NCI-H446 (cell line): ENCODE measurements around the gene XRRA1.
A peak's percentile ranks its signal among the peaks of the same experiment; 100 is the strongest.
"Not testable (repeated sequence)": the region's sequence is repeated elsewhere in the genome, so short reads cannot be mapped to it uniquely, and the experiment has no call there.

Source experiments
- DNase-seq, 2 experiments: peaks; one replicate each; lab custom pipeline; 2025; lab: John Stamatoyannopoulos, UW

The XRRA1 gene

DNA sequence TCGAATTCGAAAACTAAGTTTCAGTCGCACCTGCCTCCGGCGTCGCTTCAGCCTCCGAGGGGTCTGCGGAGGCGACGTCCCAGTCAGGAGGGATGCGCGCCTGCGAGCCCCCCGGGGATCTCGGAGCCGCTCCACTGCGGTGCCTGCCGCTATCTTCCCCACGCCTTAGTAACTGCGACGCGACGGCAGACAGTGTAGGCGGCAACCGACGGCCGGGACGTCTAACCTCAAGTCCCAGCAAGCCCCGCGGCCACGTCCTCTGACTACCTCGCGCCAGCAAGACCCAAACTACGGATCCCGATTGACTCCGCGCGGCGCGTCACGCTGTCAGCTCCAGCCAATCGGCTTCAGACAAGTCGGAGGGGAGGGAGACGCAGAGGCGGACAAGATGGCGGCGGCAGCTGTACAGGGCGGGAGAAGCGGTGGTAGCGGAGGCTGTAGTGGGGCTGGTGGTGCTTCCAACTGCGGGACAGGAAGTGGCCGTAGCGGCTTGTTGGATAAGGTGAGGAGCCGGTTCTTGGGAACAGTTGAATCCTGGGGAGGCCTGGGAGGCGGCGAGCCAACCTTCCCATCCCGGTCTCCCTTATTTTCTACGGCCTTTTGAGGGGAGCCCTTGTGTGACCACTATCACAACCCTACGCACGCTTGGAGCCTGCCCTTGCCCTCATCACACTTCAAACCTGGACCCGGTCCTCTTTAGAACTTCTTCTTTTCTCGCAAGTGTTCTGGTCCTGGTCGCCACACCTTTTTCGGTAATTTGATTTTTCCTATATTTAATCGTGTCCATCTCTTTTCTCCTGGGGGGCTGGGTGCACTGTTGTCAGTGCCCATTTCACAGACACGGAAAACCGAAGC is at the start of gene XRRA1, which contains the start of gene SPCS2:
Gene XRRA1, minus strand, starts transcription at position 194 of the 855 bp plus-strand sequence. CDS start 8,213 bp downstream, outside the sequence.
Gene SPCS2, plus strand, starts transcription at position 369 of the 855 bp plus-strand sequence. Its CDS starts 20 bp downstream, at position 389.
- DNase-seq = peak; percentile 96 to 99

DNA sequence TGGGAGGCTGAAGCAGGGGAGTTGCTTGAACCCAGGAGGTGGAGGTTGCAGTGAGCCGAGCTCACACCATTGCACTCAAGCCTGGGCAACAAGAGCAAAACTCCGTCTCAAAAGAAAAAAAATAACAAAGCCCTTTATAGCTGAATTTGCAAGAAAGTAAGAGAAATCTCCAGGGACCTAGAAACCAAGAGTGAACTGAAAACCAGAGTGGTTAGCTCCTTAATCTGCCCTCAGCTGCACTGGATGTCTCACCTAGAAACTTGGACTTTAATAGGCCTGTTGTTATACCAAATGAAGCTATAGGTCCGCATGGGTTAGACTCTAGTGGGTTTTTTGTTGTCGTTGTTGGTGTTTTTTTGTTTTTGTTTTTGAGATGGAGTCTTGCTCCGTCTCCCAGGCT is 44.0 kb upstream of the XRRA1 start:
- DNase-seq = no peak

- no peak for DNase-seq
Measured at GRCh38 chr11:74990941-74991340, 42.0 kb upstream of the XRRA1 start.

DNA sequence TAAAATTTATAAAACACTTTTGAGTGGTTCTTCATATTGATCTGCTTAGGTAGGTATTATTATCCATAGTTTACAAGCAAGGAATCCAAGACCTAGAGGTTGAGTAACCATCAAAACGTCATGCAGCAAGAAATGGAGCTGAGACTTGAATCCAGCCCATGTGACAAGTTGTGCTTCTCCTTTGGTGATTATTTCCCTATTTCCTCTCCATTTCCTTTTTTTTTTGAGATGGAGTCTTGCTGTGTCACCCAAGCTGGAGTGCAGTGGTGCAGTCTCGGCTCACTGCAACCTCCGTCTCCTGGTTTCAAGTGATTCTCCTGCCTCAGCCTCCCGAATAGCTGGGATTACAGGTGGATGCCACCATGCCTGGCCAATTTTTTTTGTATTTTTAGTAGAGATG is 41.3 kb upstream of the XRRA1 start:
- not testable (repeated sequence) for DNase-seq

DNA sequence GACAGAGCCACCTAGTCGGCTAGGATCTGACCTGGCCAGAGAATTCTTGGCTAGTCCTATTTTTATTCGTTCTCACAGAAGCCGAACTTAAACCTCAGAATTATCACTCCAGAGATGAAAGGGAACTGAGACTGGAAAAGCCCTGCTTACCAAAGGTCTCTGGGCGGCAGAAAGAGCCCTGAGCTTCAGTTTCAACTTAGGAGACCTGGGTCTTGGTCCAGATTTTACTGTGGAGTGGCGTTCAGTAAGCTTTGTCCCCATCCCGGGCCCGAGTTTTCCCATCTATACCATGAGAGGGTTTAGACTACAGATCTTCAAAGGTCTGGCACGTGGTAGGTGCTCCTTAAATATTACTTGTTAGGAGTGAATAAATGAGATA is 40.4 kb upstream of the XRRA1 start:
- no peak for DNase-seq

GRCh38 chr11:74988541-74989259 is 39.8 kb upstream of the XRRA1 start, which contains the start of gene NEU3:
Gene NEU3, plus strand, starts transcription at chr11:74988933. Its CDS starts 128 bp downstream, at chr11:74989061.
- peak; percentile 63 to 89 for DNase-seq

GRCh38 chr11:74984730-74985129 is 35.8 kb upstream of the XRRA1 start:
- no peak for DNase-seq

- no peak for DNase-seq
Measured at GRCh38 chr11:74984070-74984469, 35.2 kb upstream of the XRRA1 start.

GRCh38 chr11:74981888-74982287 is 33.0 kb upstream of the XRRA1 start:
- no peak for DNase-seq

GRCh38 chr11:74980634-74981033 is 31.7 kb upstream of the XRRA1 start:
- DNase-seq = no peak

- no peak for DNase-seq
Measured at GRCh38 chr11:74978041-74978440, 29.1 kb upstream of the XRRA1 start.

GRCh38 chr11:74971424-74971823 is 22.5 kb upstream of the XRRA1 start:
- no peak for DNase-seq

GRCh38 chr11:74970852-74971395 is 22.0 kb upstream of the XRRA1 start:
- DNase-seq = no peak

DNA sequence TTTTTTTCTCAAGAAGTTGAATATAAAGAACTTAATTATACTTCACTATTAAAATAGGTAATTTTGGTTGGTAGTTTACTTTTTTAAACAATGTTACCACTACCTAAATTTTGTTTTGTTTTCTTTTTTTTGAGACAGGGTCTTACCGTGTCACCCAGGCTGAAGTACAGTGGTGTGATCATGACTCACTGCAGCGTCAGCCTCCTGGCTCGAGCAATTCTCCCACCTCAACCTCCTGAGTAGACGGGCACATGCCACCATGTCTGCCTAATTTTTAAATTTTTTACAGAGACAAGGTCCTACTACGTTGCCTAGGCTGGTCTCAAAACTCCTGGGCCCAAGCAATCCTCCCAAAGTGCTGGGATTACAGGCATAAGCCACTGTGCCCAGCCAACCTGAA is 17.8 kb upstream of the XRRA1 start:
- no peak for DNase-seq

- not testable (repeated sequence) for DNase-seq
Measured at GRCh38 chr11:74960128-74960527, 11.2 kb upstream of the XRRA1 start.

GRCh38 chr11:74957937-74958629 is 9.2 kb upstream of the XRRA1 start:
- DNase-seq = no peak

DNA sequence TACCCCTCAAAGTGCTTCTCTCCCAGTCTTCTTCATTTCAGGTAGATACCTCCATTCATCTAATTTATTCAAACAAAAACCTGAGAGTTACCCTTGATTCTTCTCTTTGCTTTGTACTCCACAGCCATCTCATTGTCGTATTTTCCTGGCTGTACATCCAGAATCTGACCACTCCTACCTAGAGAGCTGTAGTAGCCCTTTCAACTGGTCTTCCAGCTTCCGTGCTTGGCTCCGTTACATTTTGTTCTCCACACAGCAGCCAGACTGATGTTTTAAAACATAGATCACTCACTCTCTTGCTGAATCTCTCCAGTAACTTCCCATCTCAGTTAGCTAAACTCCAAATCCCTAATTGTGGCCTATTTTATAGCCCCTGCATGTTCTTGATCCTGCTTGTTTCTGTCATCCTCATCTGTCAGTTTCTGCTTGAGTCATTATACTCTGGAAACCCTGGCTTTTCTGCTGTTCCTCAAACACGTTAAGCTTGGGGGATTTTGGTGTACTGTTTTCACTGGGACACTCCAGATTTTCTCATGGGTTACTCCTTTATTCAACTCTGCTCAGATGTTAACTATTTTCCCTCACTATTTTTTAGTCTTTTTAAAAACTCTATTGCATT is 7.6 kb upstream of the XRRA1 start:
- DNase-seq = no peak

- DNase-seq = no peak
Measured at GRCh38 chr11:74954199-74954598, 5.3 kb upstream of the XRRA1 start.

DNA sequence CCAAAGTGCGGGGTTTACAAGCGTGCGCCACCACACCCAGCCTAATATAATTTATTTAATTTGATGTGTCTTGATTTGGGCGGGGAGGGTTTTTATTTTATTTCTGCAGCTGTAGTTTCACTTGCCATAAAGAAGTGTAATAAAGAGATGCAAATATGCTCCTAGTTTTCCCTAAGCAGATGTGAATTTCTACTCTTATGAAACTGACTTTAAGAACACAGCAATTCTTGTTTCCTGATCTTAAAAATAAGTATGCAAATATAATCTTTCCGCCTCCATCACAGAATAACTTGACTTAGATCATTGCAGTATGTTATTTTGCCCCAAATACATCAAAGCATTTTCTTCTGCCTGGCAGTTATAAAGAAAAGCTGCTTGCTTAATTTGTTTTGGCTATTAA is 4.6 kb upstream of the XRRA1 start:
- no peak for DNase-seq

DNA sequence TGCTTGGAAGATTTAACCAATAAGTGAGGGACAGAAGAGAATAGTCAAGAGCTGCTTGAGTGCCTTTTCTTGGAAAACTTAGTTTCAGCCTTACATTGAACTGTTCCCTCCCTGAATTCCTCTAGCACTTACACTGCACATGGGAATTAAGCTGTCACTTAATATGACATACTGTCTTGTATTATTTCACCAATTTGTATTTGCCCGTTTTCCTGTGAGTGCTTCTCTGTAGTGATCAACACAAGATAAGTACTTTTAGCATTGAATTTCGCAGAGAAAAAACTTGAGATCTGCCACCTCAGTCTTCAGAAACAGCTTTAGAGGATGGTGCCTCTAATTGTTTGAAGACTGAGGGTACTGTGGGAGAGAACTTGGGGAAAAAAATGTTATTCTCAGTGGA is 3.9 kb upstream of the XRRA1 start:
- DNase-seq = no peak

DNA sequence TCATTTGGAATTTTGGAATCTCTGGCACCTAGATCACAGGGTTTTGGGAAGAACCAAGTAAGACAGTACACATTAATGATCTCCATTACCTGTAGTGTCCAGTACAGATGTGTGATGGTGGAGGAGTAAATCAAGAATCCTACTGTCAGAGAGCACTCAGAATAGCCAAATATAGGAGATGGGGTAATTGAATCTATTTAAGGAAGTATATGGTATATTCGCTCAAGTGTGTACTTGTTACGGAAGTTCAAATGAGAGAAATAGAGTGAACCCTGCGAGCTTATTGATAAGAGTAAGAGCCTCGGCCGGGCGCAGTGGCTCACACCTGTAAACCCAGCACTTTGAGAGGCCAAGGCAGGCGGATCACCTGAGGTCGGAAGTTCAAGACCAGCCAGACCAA is 2.3 kb upstream of the XRRA1 start:
- no peak for DNase-seq
